Measurements from ENCODE around the gene METTL27.

DNA sequence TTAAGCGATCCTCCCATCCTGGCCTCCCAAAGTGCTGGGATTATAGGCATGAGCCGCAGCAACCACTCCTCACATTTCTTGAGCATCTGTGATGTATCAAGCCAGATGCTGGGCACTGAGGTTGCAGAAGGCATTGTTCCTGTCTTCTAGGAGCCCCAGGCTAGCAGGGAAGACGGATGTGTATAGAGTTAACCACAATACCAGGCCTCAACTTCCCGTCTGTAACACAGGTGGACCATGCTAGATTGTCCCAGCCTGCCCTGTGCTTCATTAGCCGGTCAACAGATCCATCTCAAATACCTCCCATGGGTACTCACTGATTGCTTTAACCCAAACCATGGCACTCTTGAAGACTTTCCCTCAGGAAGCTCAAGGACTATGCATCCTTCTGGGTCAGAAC is 13.3 kb downstream of the METTL27 start:
- TF ChIP-seq, protein P1, sequence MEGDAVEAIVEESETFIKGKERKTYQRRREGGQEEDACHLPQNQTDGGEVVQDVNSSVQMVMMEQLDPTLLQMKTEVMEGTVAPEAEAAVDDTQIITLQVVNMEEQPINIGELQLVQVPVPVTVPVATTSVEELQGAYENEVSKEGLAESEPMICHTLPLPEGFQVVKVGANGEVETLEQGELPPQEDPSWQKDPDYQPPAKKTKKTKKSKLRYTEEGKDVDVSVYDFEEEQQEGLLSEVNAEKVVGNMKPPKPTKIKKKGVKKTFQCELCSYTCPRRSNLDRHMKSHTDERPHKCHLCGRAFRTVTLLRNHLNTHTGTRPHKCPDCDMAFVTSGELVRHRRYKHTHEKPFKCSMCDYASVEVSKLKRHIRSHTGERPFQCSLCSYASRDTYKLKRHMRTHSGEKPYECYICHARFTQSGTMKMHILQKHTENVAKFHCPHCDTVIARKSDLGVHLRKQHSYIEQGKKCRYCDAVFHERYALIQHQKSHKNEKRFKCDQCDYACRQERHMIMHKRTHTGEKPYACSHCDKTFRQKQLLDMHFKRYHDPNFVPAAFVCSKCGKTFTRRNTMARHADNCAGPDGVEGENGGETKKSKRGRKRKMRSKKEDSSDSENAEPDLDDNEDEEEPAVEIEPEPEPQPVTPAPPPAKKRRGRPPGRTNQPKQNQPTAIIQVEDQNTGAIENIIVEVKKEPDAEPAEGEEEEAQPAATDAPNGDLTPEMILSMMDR (IDR thresholded peaks at IDR 0.05), result no peak
- no peak for TF ChIP-seq POLR2A (IDR thresholded peaks at IDR 0.05)

Data from thyroid gland (tissue), 4 donors.